Retinal pigment epithelial cell (primary cell): ENCODE measurements around the gene FBXO28.

ENCODE experiments used
- DNase-seq: peaks from one replicate; pipeline ENCODE4 v3.0.0-alpha.2; 2010; ENCODE audit warnings: low read depth
- H3K4me3 ChIP-seq: 2 replicates; pipeline ENCODE4 v1.5.1; 2011; ENCODE audit warnings: mild to moderate bottlenecking, low read length, control low read depth, moderate library complexity
- TF ChIP-seq, protein P1 (sequence below): conservative IDR thresholded peaks from 2 replicates; pipeline ENCODE4 v1.5.1; 2011; ENCODE audit warnings: low read depth, low read length, control low read depth, inconsistent platforms

The FBXO28 gene

DNA sequence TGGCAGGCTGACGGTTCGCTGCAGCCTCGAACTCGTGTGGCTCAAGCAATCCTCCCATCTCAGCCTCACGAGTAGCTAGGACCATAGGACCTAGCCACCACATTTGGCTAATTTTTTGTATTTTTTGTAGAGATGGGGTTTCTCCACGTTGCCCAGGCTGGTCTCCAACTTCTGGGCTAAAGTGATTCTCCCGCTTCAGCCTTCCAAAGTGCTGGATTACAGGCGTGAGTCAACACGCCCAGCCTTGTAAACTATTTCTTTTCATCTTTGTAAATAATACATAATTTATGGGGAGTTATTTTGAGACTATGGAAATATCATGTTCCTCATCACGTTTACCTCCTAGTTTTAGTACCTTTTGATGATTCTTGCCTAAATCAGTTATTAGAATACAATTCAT, 906 bp upstream of the FBXO28 start:
- DNase-seq = no peak
- TF ChIP-seq, protein P1, sequence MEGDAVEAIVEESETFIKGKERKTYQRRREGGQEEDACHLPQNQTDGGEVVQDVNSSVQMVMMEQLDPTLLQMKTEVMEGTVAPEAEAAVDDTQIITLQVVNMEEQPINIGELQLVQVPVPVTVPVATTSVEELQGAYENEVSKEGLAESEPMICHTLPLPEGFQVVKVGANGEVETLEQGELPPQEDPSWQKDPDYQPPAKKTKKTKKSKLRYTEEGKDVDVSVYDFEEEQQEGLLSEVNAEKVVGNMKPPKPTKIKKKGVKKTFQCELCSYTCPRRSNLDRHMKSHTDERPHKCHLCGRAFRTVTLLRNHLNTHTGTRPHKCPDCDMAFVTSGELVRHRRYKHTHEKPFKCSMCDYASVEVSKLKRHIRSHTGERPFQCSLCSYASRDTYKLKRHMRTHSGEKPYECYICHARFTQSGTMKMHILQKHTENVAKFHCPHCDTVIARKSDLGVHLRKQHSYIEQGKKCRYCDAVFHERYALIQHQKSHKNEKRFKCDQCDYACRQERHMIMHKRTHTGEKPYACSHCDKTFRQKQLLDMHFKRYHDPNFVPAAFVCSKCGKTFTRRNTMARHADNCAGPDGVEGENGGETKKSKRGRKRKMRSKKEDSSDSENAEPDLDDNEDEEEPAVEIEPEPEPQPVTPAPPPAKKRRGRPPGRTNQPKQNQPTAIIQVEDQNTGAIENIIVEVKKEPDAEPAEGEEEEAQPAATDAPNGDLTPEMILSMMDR = no peak
- H3K4me3 ChIP-seq = no peak overlapping the region

DNA sequence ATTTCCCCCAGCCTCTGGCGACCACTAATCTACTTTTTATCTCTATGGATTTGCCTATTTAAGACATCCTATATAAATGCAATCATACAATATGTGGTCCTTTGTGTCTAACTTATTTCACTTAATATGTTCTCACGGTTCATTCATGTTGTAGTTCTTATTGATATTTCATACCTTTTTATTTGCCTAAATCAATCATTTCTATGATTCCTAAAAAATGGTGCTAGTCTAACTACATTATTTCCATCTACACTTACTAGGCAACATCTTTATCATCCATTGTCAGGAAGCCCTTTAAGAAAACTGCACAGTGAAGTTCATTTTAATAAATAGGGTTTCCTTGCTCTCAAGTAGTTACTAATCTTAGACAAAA, 380 bp upstream of the FBXO28 start:
- peak overlapping the region; percentile 78 for H3K4me3 ChIP-seq
- DNase-seq = no peak
- TF ChIP-seq, protein P1 = no peak

DNA sequence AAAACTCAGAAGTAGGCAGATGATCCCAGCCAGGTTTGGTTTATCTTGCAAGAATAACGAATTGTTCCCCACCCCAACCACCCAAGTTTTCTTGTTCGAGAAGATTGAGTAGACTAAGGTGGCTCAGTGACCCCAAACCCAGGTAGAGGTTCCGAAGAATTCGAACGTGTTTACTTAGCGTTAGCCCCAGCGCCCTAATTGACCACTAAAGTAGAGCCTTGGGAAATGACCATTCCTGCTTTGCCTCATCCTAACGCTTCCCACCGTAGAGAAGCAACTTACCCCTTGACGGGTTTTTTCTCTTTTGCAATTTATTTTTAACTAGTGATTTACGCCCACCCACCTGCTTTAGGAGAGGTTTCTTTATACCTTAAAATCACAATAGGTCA, 870 bp downstream of the FBXO28 start:
- TF ChIP-seq, protein P1 = no peak
- no peak for DNase-seq

DNA sequence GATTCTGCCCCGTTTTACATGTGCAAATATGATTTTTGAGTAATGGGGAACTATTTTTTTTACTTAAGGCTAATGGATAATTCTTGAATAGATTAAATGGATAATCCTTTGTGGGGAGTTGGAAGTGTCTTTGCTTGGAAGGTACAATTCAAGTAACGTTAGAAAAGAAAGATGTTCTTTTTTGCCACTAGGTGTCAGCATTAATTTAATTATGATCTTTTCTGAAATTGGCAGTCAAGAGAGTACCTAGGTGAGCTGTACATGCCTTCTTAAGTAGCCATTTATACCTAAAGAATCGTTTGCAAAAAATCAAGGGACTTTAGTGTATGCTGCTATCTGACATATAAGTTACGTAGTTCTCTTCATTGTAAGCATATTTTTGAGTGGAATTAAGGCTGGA, 2.2 kb downstream of the FBXO28 start:
- peak overlapping the region; percentile 16 for H3K4me3 ChIP-seq
- peak; percentile 25 for DNase-seq
- TF ChIP-seq, protein P1 = peak; percentile 35

More for the DNA sequence above, 870 bp downstream of the FBXO28 start:
- peak overlapping the region; percentile 78 for H3K4me3 ChIP-seq

DNA sequence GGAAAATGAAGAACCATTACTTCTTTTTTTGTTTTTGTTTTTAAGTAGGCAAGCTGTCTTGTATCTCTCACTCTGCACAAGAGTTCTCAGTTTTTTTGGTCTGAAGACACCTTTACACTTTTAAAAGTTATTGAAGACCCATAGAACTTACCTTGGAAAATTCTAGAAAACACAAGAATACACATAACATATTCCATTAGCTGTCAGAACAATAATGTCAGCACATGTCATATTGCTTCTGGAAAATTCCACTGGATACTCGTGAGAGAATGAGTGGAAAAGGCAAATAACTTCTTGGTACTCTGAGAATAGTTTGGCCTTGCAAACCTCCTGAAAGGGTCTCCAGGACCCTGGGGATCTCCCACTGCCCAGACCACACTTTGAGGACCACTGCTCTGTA, 4.8 kb downstream of the FBXO28 start:
- H3K4me3 ChIP-seq = no peak overlapping the region
- DNase-seq = no peak
- TF ChIP-seq, protein P1 = no peak

GRCh38 chr1:224123136-224123535, 9.2 kb downstream of the FBXO28 start:
- TF ChIP-seq, protein P1 = no peak
- no peak for DNase-seq
- no peak overlapping the region for H3K4me3 ChIP-seq

GRCh38 chr1:224124220-224124619, 10.3 kb downstream of the FBXO28 start:
- no peak overlapping the region for H3K4me3 ChIP-seq
- TF ChIP-seq, protein P1 = no peak
- DNase-seq = no peak
